ENCODE results near the gene GLOD5.

The GLOD5 gene

GRCh38 chrX:48753708-48754228, 7.8 kb upstream of the GLOD5 start:
- DNase-seq (ENCODE audit: low read depth in 3 of 3): no peak

- no peak for DNase-seq (ENCODE audit: low read depth in 3 of 3)
Measured at GRCh38 chrX:48754238-48754637, 7.3 kb upstream of the GLOD5 start.

GRCh38 chrX:48769230-48769629, 7.7 kb downstream of the GLOD5 start:
- no peak for DNase-seq (ENCODE audit: low read depth in 3 of 3)

- DNase-seq (ENCODE audit: low read depth in 3 of 3): no peak
Measured at GRCh38 chrX:48770296-48770695, 8.7 kb downstream of the GLOD5 start.

- DNase-seq (ENCODE audit: low read depth in 3 of 3): no peak
Measured at GRCh38 chrX:48772602-48773001, 11.1 kb downstream of the GLOD5 start.

GRCh38 chrX:48776818-48777439, 15.4 kb downstream of the GLOD5 start:
- no peak for DNase-seq (ENCODE audit: low read depth in 3 of 3)

- DNase-seq (ENCODE audit: low read depth in 3 of 3): no peak
Measured at GRCh38 chrX:48779399-48779798, 17.9 kb downstream of the GLOD5 start.

- DNase-seq (ENCODE audit: low read depth in 3 of 3): no peak
Measured at GRCh38 chrX:48781705-48782104, 20.2 kb downstream of the GLOD5 start.

- DNase-seq (ENCODE audit: low read depth in 3 of 3): no peak
Measured at GRCh38 chrX:48782216-48782615, 20.7 kb downstream of the GLOD5 start.

GRCh38 chrX:48782795-48783194, 21.2 kb downstream of the GLOD5 start:
- DNase-seq (ENCODE audit: low read depth in 3 of 3): no peak

- DNase-seq (ENCODE audit: low read depth in 3 of 3): no peak
Measured at GRCh38 chrX:48784726-48785125, 23.2 kb downstream of the GLOD5 start.

- DNase-seq (ENCODE audit: low read depth in 3 of 3): no peak
Measured at GRCh38 chrX:48785186-48785539, 23.6 kb downstream of the GLOD5 start.

- DNase-seq (ENCODE audit: low read depth in 3 of 3): no peak
Measured at GRCh38 chrX:48785540-48786214, 24.1 kb downstream of the GLOD5 start.

GRCh38 chrX:48786341-48786800, 24.8 kb downstream of the GLOD5 start, which contains the start of gene GATA1:
Gene GATA1, plus strand, starts transcription at chrX:48786590. Its CDS starts 4,520 bp downstream, at chrX:48791110.
- no peak for DNase-seq (ENCODE audit: low read depth in 3 of 3)

GRCh38 chrX:48786825-48787504, 25.4 kb downstream of the GLOD5 start:
- no peak for DNase-seq (ENCODE audit: low read depth in 3 of 3)

- DNase-seq (ENCODE audit: low read depth in 3 of 3): no peak
Measured at GRCh38 chrX:48787505-48788443, 26.2 kb downstream of the GLOD5 start.

GRCh38 chrX:48789366-48790220, 28.0 kb downstream of the GLOD5 start:
- DNase-seq (ENCODE audit: low read depth in 3 of 3): no peak

- DNase-seq (ENCODE audit: low read depth in 3 of 3): no peak
Measured at GRCh38 chrX:48790477-48790876, 28.9 kb downstream of the GLOD5 start.

- DNase-seq (ENCODE audit: low read depth in 3 of 3): no peak
Measured at GRCh38 chrX:48791063-48791820, 29.7 kb downstream of the GLOD5 start.

- DNase-seq (ENCODE audit: low read depth in 3 of 3): no peak
Measured at GRCh38 chrX:48792219-48792618, 30.7 kb downstream of the GLOD5 start.
